Measurements from ENCODE around the gene IGSF5.

- TF ChIP-seq, protein P1, sequence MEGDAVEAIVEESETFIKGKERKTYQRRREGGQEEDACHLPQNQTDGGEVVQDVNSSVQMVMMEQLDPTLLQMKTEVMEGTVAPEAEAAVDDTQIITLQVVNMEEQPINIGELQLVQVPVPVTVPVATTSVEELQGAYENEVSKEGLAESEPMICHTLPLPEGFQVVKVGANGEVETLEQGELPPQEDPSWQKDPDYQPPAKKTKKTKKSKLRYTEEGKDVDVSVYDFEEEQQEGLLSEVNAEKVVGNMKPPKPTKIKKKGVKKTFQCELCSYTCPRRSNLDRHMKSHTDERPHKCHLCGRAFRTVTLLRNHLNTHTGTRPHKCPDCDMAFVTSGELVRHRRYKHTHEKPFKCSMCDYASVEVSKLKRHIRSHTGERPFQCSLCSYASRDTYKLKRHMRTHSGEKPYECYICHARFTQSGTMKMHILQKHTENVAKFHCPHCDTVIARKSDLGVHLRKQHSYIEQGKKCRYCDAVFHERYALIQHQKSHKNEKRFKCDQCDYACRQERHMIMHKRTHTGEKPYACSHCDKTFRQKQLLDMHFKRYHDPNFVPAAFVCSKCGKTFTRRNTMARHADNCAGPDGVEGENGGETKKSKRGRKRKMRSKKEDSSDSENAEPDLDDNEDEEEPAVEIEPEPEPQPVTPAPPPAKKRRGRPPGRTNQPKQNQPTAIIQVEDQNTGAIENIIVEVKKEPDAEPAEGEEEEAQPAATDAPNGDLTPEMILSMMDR (IDR thresholded peaks at IDR 0.05; ENCODE audit: low read depth, low read length) = no peak
- no peak for TF ChIP-seq MAX (IDR thresholded peaks at IDR 0.05; ENCODE audit: low read depth, low read length)
- no peak for TF ChIP-seq POLR2A (IDR thresholded peaks at IDR 0.05; ENCODE audit: extremely low read depth, insufficient read length)
- no peak for TF ChIP-seq MYC (IDR thresholded peaks at IDR 0.05; ENCODE audit: low read depth, low read length)
These were observed 30.7 kb upstream of the IGSF5 start for GRCh38 chr21:39714331-39714730.
